H9 (cell line): Measurements from ENCODE around the gene HEATR5A. TPM values are rescaled to one million over a fixed set of nuclear protein-coding genes. Genes with fewer than 3 reads are reported as not detected.

Experiments
- DNase-seq: peaks from one replicate; pipeline ENCODE4 v3.0.0-alpha.2; 2017
- H2AFZ ChIP-seq: one replicate; pipeline ENCODE4 v1.6.1; 2013; ENCODE audit warnings: mild to moderate bottlenecking, low read length, control low read depth, moderate library complexity
- H2AK5ac ChIP-seq: 2 replicates; pipeline ENCODE4 v1.6.1; 2013; ENCODE audit warnings: low read length, control low read depth, mixed read lengths; ENCODE audit not compliant: insufficient read length
- H2BK120ac ChIP-seq: one replicate; pipeline ENCODE4 v1.6.1; 2013; ENCODE audit warnings: low read depth, mild to moderate bottlenecking, low read length, control low read depth, inconsistent platforms; ENCODE audit not compliant: poor library complexity, severe bottlenecking
- H2BK12ac ChIP-seq: 2 replicates; pipeline ENCODE4 v1.6.1; 2013; ENCODE audit warnings: low read length, control low read depth, mixed read lengths, low read depth; ENCODE audit not compliant: insufficient read length
- H2BK15ac ChIP-seq: 2 replicates; pipeline ENCODE4 v1.6.1; 2013; ENCODE audit warnings: low read depth, low read length, control low read depth
- H2BK20ac ChIP-seq: one replicate; pipeline ENCODE4 v1.6.1; 2013; ENCODE audit warnings: low read depth, mild to moderate bottlenecking, low read length, control low read depth, inconsistent platforms; ENCODE audit not compliant: poor library complexity, severe bottlenecking
- H2BK5ac ChIP-seq: 2 replicates; pipeline ENCODE4 v1.6.1; 2013; ENCODE audit warnings: low read length, control low read depth, mixed read lengths; ENCODE audit not compliant: insufficient read length
- H3K14ac ChIP-seq: 2 replicates; pipeline ENCODE4 v1.6.1; 2013; ENCODE audit warnings: low read length, control low read depth; ENCODE audit not compliant: insufficient read depth
- H3K18ac ChIP-seq: 2 replicates; pipeline ENCODE4 v1.6.1; 2013; ENCODE audit warnings: low read depth, mild to moderate bottlenecking, mixed read lengths, low read length, control low read depth; ENCODE audit not compliant: insufficient read length
- H3K23ac ChIP-seq: 2 replicates; pipeline ENCODE4 v1.6.1; 2013; ENCODE audit warnings: low read length, control low read depth, mixed read lengths, low read depth; ENCODE audit not compliant: insufficient read length
- H3K23me2 ChIP-seq: 2 replicates; pipeline ENCODE4 v1.6.1; 2013; ENCODE audit warnings: low read depth, mild to moderate bottlenecking, mixed read lengths, low read length, control low read depth; ENCODE audit not compliant: insufficient read length, poor library complexity, severe bottlenecking
- H3K27ac ChIP-seq: 2 replicates; pipeline ENCODE4 v1.5.1; 2013; ENCODE audit warnings: low read length, control low read depth, mixed read lengths, low read depth; ENCODE audit not compliant: insufficient read length
- H3K27me3 ChIP-seq: 2 replicates; pipeline ENCODE4 v1.6.1; 2013; ENCODE audit warnings: low read length, control low read depth, inconsistent platforms; ENCODE audit not compliant: insufficient read depth
- H3K4ac ChIP-seq: 2 replicates; pipeline ENCODE4 v1.6.1; 2013; ENCODE audit warnings: low read depth, mild to moderate bottlenecking, control low read depth, inconsistent platforms, low read length, moderate library complexity
- H3K4me1 ChIP-seq: 2 replicates; pipeline ENCODE4 v1.6.1; 2013; ENCODE audit warnings: low read length, control low read depth, inconsistent platforms; ENCODE audit not compliant: insufficient read depth
- H3K4me2 ChIP-seq: 2 replicates; pipeline ENCODE4 v1.6.1; 2013; ENCODE audit warnings: low read length, control low read depth, mixed read lengths; ENCODE audit not compliant: insufficient read length, insufficient read depth
- H3K56ac ChIP-seq: 2 replicates; pipeline ENCODE4 v1.6.1; 2013; ENCODE audit warnings: low read depth, mild to moderate bottlenecking, mixed read lengths, low read length, control low read depth; ENCODE audit not compliant: insufficient read length
- H3K79me1 ChIP-seq: 2 replicates; pipeline ENCODE4 v1.6.1; 2013; ENCODE audit warnings: low read depth, mild to moderate bottlenecking, moderate library complexity, low read length, control low read depth, inconsistent platforms; ENCODE audit not compliant: insufficient read depth, poor library complexity, severe bottlenecking
- H3K79me2 ChIP-seq: 2 replicates; pipeline ENCODE4 v1.6.1; 2013; ENCODE audit warnings: low read length, control low read depth, inconsistent platforms; ENCODE audit not compliant: insufficient read depth
- H3K9ac ChIP-seq: 2 replicates; pipeline ENCODE4 v1.6.1; 2013; ENCODE audit warnings: low read length, control low read depth, mixed read lengths; ENCODE audit not compliant: insufficient read length; ENCODE audit errors: extremely low read depth
- H3K9me3 ChIP-seq: one replicate; pipeline ENCODE4 v1.6.1; 2013; ENCODE audit warnings: low read depth, low read length, inconsistent platforms; ENCODE audit not compliant: control insufficient read depth
- H3T11ph ChIP-seq: one replicate; pipeline ENCODE4 v1.6.1; 2013; ENCODE audit warnings: mild to moderate bottlenecking, low read length, control low read depth, inconsistent platforms
- H4K20me1 ChIP-seq: one replicate; pipeline ENCODE4 v1.6.1; 2013; ENCODE audit not compliant: control insufficient read depth, insufficient read length, insufficient read depth
- H4K5ac ChIP-seq: 2 replicates; pipeline ENCODE4 v1.6.1; 2013; ENCODE audit warnings: low read depth, mild to moderate bottlenecking, mixed read lengths, low read length, control low read depth; ENCODE audit not compliant: insufficient read length
- H4K8ac ChIP-seq: replicated peaks from 2 replicates; pipeline ENCODE4 v1.6.1; 2013; ENCODE audit warnings: low read length, control low read depth, mixed read lengths, low read depth; ENCODE audit not compliant: insufficient read length
- H4K91ac ChIP-seq: 2 replicates; pipeline ENCODE4 v1.6.1; 2013; ENCODE audit warnings: low read depth, mild to moderate bottlenecking, moderate library complexity, mixed read lengths, low read length, control low read depth; ENCODE audit not compliant: insufficient read length
- H3K27ac Mint-ChIP-seq, 3 experiments: 2 replicates in 2 of 3; 3 replicates in 1 of 3; pipeline ENCODE4 v1.8.0; 2020 to 2021; ENCODE audit warnings: mixed read lengths in 3 of 3, mild to moderate bottlenecking in 1 of 3, moderate library complexity in 1 of 3
- H3K27me3 Mint-ChIP-seq: 2 replicates; pipeline ENCODE4 v1.8.0; 2021; ENCODE audit warnings: low read depth, mild to moderate bottlenecking, moderate library complexity, mixed read lengths
- H3K36me3 Mint-ChIP-seq, 3 experiments: 2 replicates in 2 of 3; 3 replicates in 1 of 3; pipeline ENCODE4 v1.8.0; 2020 to 2021; ENCODE audit warnings: low read depth in 3 of 3, mixed read lengths in 3 of 3; ENCODE audit not compliant: insufficient read depth in 1 of 3
- H3K4me1 Mint-ChIP-seq, 2 experiments: 2 replicates each; pipeline ENCODE4 v1.8.0; 2020; ENCODE audit warnings: mixed read lengths in 2 of 2
- H3K4me3 Mint-ChIP-seq, 2 experiments: 2 replicates in 1 of 2; 3 replicates in 1 of 2; pipeline ENCODE4 v1.8.0; 2020 to 2021; ENCODE audit warnings: mild to moderate bottlenecking in 2 of 2, mixed read lengths in 2 of 2, moderate library complexity in 1 of 2
- H3K9me3 Mint-ChIP-seq, 2 experiments: 2 replicates in 1 of 2; 3 replicates in 1 of 2; pipeline ENCODE4 v1.8.0; 2020; ENCODE audit warnings: mild to moderate bottlenecking in 2 of 2, mixed read lengths in 2 of 2, moderate library complexity in 1 of 2
- WGBS: extraction: QIAGEN DNeasy Blood & Tissue Kit; methylation state at CpG from one replicate; pipeline ENCODE4 v1.1.7; 2013; ENCODE audit warnings: missing lambda C conversion rate, low lambda C conversion rate, mixed read lengths; ENCODE audit not compliant: insufficient read length; ENCODE audit errors: extremely low coverage; 5-methylcytosine and 5-hydroxymethylcytosine counted together
- total RNA-seq: library from RNA; stranded (reverse); gene quantifications from 2 replicates; pipeline ENCODE4 v1.2.1, GENCODE V29; 2021
- TF ChIP-seq, protein P1 (sequence below): fragments of 200-600 bp; sonication (generic); conservative IDR thresholded peaks from 3 replicates; pipeline ENCODE4 v1.8.0; 2021; ENCODE audit warnings: antibody characterized with exemption, mild to moderate bottlenecking

HEATR5A gene
- total RNA-seq, 1 experiment from 2014 or later, result 21.2 TPM

DNA sequence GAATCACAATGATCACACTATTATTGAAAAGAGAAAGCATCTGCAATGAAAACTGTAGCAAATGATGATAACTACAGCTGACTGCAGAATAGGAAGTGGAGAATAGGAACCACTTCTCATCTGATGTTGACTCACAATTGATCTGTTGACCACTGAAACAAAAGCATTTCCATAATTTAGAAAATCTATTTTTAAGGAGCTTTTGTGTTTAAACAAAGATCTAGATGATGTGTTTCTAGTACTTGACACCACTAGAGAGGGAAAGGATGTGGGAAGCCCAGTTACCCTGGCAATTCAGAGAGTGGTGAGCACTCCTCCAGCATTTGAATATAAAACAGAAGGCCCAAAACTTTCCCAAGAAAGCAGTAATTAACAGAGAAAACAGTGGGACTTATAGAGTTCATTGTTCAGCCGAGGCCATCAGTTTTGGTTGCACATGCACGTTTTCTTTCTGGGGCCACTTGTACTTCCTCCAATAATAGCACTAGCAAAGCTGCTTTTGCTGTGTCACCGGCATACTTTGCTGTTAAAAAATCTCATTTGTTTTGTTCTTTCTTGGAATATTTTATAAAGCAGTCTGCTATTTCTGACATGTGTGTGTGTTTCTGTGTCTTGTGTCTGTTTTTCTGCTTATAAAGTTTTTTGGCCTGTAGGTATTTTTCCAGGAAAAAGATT lies 136.6 kb downstream of the HEATR5A start:
- no peak overlapping the region for H2BK5ac ChIP-seq
- H2AK5ac ChIP-seq, result no peak overlapping the region
- H2BK120ac ChIP-seq, result no peak overlapping the region
- no peak overlapping the region for H3K56ac ChIP-seq
- H3K9me3 ChIP-seq, result peaks cover 4% of the 10 kb centered on the region
- H3K4me1 Mint-ChIP-seq, result no peaks in the 10 kb centered on the region
- H3K18ac ChIP-seq, result no peak overlapping the region
- no peak overlapping the region for H3K27ac ChIP-seq
- H2AFZ ChIP-seq, result peak overlapping the region; percentile 59
- TF ChIP-seq, protein P1, sequence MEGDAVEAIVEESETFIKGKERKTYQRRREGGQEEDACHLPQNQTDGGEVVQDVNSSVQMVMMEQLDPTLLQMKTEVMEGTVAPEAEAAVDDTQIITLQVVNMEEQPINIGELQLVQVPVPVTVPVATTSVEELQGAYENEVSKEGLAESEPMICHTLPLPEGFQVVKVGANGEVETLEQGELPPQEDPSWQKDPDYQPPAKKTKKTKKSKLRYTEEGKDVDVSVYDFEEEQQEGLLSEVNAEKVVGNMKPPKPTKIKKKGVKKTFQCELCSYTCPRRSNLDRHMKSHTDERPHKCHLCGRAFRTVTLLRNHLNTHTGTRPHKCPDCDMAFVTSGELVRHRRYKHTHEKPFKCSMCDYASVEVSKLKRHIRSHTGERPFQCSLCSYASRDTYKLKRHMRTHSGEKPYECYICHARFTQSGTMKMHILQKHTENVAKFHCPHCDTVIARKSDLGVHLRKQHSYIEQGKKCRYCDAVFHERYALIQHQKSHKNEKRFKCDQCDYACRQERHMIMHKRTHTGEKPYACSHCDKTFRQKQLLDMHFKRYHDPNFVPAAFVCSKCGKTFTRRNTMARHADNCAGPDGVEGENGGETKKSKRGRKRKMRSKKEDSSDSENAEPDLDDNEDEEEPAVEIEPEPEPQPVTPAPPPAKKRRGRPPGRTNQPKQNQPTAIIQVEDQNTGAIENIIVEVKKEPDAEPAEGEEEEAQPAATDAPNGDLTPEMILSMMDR, result no peak
- no peaks in the 10 kb centered on the region for H3K23me2 ChIP-seq
- H3T11ph ChIP-seq, result no peak overlapping the region
- H3K79me1 ChIP-seq, result no peaks in the 10 kb centered on the region
- H2BK12ac ChIP-seq, result no peak overlapping the region
- no peak overlapping the region for H4K5ac ChIP-seq
- H3K27ac Mint-ChIP-seq, result 0 out of 7 replicates have a peak overlapping the region, but pooled peaks of 1 of the 3 experiments have one; percentile 22
- H4K20me1 ChIP-seq, result no peaks in the 10 kb centered on the region
- H4K91ac ChIP-seq, result no peak overlapping the region
- H3K14ac ChIP-seq, result no peak overlapping the region
- H3K9me3 Mint-ChIP-seq, result peaks cover 15 to 27% of the 10 kb centered on the region in 2 experiments
- H3K23ac ChIP-seq, result no peak overlapping the region
- H2BK15ac ChIP-seq, result no peak overlapping the region
- no peaks in the 10 kb centered on the region for H3K79me2 ChIP-seq
- no peak for DNase-seq
- no peaks in the 10 kb centered on the region for H3K4me1 ChIP-seq
- H3K27me3 ChIP-seq, result no peaks in the 10 kb centered on the region
- H3K4me3 Mint-ChIP-seq, result no peak overlapping the region
- peaks cover 6% of the 10 kb centered on the region for H3K27me3 Mint-ChIP-seq
- H4K8ac ChIP-seq, result no peak overlapping the region
- H3K36me3 Mint-ChIP-seq, result peaks cover 10 to 18% (median 14%) of the 10 kb centered on the region in 3 experiments; a peak in 6 of 7 replicates
- H3K4me2 ChIP-seq, result no peak overlapping the region
- H3K9ac ChIP-seq, result no peak overlapping the region
- WGBS, result no CpG with 5 or more reads among the region's 3 CpGs
- H3K4ac ChIP-seq, result no peak overlapping the region
- H2BK20ac ChIP-seq, result no peak overlapping the region
